Kidney tubule cell (primary cell): ENCODE data around the gene PTPRF.

Source experiments
- DNase-seq: peaks from one replicate; pipeline ENCODE4 v3.0.0-alpha.2; 2018; ENCODE audit warnings: low spot score

The PTPRF gene

DNA sequence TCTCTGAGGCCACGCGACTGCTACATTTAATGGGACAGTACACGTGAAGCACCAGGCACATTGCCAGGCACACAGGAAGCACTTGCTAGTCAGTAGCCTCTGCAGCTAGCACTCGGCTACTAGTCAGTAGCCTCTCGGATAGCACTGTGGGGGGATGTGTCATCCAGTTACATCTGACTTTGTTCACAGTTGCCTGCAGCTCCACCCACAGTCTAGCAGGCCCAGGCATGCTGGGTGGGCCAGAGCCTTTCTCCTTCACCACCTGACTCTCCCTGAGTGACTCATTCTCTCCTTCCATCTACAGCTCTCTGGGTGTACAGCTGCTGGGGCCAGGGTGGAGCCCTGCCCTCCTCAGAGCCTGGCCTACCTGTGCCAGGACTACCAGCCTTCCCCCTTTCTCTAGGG lies 51.5 kb downstream of the PTPRF start:
- peak; percentile 98 for DNase-seq

DNA sequence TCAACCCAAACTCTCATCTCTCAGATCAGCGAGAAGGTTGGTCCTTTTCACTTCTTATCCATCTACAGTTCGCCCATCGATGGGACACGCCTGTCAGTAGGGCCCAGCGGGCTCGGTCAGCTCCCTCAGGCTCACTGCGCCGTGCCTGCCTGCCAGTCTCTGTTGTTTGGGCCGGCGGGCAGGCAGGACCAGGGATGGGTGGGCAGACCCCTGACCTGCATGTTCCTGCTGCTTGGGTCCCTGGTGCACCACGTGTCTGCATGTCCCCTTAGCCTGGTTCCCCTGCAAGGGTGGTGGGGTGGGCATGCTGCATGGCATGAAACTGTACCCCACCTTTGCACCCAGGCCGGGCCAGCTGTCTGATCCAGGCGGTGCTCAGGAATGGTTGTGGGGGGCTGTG lies 52.4 kb downstream of the PTPRF start:
- DNase-seq = no peak

DNA sequence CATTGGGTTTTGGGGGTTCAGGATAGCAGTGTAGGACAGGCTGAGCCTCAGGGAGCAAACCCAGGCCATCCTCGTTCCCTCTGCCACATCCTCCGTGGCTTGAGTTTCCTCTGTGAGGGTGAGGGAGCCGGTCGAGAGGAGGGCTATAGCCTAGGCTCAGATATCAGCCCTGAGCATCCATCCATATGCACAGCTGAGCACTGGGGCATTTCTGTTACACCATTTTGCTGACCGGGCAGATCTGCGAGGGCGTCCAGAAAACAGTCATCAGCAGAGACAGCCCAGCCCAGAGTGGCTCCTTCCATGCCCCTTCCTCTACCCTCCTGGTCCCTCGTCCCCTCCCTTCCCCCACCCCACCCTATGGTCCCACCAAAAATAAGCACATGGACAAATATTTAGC lies 53.5 kb downstream of the PTPRF start:
- no peak for DNase-seq

- no peak for DNase-seq
These were observed 54.9 kb downstream of the PTPRF start for GRCh38 chr1:43585557-43585956.

DNA sequence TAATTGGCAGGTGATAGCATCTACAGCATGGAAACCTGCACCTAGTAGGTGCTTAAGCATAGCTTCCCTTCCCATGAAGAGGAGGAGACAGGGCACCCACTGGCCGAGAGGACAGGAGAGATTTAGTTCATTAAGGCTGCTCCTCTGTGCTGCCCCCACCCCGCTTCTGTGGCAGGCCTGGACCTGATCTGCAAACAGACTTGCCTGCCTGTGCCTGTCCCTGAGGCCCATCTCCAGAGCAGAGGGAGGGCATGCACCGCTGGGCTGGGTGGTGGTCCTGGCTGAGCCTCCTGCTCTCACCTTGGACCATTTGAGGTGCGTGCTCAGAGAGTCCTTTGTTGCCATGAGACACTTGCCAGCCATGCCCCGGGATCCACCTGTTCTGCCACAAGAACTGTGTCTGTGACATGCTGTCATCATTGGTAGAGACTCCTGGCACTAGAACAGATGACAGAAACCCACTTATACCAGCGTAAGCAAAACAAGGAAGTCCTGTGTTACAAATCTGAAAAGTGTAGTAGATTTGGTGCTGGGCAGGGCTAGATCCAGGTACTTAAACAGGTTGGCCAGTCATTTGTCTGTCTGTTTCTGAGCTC lies 55.6 kb downstream of the PTPRF start:
- DNase-seq = no peak

DNA sequence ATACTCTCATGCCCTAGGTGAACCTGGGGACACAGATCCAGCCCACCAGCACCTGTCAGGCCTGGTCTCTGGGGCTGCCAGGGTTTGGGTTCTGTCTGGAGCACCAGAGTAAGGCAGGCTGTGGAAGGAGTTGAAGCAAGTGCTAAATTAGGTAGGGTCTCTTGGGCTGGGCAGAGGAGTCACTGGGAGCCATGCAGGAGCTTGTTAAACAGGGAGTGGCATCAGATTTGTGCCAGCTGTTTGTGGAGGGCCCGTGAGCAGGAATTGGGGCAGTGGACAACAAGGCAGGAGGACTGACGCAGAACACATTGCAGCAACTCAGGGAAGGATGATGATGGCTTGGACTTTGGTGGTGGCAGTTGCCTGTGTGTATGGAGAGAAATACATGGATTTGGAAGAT lies 56.3 kb downstream of the PTPRF start:
- DNase-seq = no peak

DNA sequence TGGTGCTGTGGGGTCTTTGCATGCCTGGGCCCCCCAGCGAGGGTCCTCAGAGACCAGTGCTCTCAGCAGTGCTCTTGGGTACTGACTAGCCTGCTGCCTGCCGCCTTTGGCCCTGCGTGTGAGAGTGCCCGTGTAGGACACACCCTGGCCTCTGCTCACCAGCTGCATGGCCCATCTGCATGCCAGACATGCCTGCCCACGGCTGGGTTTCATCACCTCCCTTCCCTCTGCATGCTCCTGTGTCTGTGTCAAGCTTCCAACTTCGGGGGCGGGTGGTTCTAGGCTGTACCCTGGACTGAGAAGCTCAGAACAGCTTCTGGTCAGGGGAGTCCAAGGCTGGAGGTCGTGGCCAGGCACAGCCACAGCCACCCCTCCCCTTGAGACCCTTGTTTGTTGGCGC lies 56.9 kb downstream of the PTPRF start:
- DNase-seq = no peak

GRCh38 chr1:43588592-43588991 lies 57.9 kb downstream of the PTPRF start:
- no peak for DNase-seq

- DNase-seq = peak; percentile 11
These were observed 59.8 kb downstream of the PTPRF start for GRCh38 chr1:43590388-43590925.

DNA sequence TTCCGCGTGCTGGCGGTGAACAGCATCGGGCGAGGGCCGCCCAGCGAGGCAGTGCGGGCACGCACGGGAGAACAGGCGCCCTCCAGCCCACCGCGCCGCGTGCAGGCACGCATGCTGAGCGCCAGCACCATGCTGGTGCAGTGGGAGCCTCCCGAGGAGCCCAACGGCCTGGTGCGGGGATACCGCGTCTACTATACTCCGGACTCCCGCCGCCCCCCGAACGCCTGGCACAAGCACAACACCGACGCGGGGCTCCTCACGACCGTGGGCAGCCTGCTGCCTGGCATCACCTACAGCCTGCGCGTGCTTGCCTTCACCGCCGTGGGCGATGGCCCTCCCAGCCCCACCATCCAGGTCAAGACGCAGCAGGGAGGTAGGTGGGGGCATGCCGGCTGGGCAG lies 60.5 kb downstream of the PTPRF start:
- no peak for DNase-seq

GRCh38 chr1:43592051-43592665 lies 61.5 kb downstream of the PTPRF start:
- no peak for DNase-seq

DNA sequence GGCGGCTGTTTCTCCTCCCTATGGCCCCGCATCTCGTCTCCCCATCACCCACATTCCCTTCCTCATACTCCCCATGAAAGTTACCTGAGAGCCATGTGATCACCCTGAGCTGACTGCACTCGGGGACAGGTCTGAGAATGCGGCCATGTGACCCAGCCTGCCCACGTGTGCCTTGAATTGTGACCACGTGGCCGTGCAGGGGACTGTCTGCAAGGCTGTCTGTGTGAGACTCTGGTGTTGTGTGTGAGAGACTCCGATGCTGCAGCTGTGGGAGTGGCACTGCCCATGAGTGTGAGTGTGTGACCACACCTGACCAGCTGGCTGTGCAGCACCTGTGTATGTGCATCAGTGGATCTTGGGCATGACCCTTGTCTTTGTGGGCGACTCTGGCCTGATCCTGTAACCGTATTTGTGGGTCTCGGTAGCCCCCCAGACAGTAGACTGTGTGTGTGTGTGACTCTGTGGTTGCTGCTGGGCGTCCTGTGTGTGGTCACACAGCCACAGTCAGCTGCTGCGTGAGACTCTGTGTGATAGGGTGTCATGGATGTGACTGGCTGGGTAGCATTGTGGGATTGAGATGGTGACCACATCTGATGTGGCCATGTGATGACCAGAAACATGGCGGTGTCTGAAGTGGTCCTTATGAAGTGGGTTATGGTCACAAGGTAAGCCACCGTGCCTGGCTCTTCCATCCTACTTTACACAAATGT lies 62.4 kb downstream of the PTPRF start:
- no peak for DNase-seq

GRCh38 chr1:43596579-43596978 lies 65.9 kb downstream of the PTPRF start:
- DNase-seq = no peak

DNA sequence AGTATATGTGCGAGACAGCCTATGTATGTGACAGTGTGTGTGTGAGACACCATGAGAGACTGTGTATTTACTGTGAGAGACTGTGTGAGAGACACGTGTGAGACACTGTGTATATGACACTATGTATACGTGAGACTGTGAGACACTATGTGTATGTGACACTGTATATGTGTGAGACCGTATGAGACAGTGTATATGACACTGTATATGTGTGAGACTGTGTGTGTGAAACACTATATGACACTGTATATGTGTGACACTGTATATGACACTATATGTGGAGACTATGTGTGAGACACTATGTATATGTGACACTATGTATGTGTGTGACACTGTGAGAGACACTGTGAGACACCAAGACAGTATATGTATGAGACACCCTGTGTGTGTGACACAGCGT lies 66.3 kb downstream of the PTPRF start:
- no peak for DNase-seq

GRCh38 chr1:43597721-43598120 lies 67.0 kb downstream of the PTPRF start:
- DNase-seq = no peak

GRCh38 chr1:43598622-43599021 lies 67.9 kb downstream of the PTPRF start:
- no peak for DNase-seq

- no peak for DNase-seq
These were observed 69.6 kb downstream of the PTPRF start for GRCh38 chr1:43600033-43601020.

DNA sequence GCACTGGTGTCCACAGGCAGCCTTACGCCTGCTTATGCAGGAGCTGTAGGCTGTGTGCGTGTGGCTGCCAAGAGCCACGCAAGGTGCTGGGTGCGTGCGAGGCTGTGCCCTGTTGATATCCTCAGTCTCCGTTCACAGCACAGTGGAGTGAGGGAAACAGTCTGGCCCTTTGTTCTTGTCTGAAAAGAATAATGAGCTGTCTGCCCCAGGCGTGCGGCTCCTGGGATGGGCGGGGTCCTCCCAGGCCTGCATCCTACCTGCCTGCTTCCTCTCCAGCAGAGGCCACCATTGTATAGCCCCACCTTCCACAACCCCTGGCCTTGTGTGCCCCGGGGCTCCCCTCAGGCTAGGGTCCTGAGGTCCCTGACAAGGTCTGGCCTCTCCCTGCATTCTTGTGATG lies 72.3 kb downstream of the PTPRF start:
- DNase-seq = no peak

DNA sequence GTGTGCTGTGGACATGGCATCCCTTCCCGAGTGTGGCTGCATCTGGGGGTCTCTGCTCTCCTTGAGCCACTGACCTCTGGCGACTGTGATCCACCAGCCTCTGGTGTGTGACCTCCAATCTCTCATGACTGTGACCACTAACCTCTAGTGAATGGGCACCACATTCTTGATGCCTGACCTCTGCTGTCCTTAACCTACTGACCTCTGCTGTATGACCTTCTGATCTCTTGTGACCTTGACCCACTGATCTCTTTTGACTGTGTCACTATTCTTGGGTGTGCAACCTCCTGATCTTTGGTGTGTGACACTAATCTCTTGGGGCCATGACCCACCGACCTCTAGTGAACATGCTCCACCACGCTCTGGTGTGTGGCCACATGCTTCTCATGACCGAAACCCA lies 73.5 kb downstream of the PTPRF start:
- DNase-seq = no peak

DNA sequence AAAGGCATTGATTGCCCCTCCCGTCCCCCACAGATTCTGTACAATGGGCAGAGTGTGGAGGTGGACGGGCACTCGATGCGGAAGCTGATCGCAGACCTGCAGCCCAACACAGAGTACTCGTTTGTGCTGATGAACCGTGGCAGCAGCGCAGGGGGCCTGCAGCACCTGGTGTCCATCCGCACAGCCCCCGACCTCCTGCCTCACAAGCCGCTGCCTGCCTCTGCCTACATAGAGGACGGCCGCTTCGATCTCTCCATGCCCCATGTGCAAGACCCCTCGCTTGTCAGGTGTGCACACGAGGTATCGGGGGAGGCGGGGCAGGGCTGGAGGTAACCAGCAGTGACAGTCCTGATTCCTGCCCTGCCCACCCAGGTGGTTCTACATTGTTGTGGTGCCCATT lies 74.5 kb downstream of the PTPRF start:
- DNase-seq = no peak

- no peak for DNase-seq
These were observed 75.1 kb downstream of the PTPRF start for GRCh38 chr1:43605766-43606165.

DNA sequence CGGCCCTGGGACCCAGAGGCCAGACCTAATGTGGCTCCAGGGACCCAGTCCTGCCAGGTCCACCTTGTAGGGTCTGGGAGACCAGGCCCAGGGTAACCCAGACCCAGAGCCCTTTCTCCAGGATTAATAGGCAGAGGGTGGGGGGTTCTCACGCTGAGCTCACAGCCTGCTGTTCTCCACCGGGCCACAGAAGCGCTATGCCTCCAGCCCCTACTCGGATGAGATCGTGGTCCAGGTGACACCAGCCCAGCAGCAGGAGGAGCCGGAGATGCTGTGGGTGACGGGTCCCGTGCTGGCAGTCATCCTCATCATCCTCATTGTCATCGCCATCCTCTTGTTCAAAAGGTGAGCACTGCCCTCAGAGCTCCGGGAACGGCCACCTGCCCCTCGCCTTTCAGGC lies 75.9 kb downstream of the PTPRF start:
- DNase-seq = no peak
